K562 (cell line): Measurements from ENCODE around the gene ELAC2.

Source experiments
- CEBPB ChIP-seq: fragments of 450-650 bp; IDR thresholded peaks from 2 replicates; pipeline ENCODE4 v1.6.1; 2016; ENCODE audit warnings: missing genetic modification characterization, missing compliant biosample characterization
- EZH2 ChIP-seq: IDR thresholded peaks from 2 replicates; pipeline ENCODE4 v1.6.1; 2012; ENCODE audit warnings: low read depth, mild to moderate bottlenecking, inconsistent platforms, low read length, borderline replicate concordance
- FOXM1 ChIP-seq, 2 experiments: fragments of 450-650 bp in 1 of 2; sonication (generic) in 1 of 2; formaldehyde crosslinking in 1 of 2; IDR thresholded peaks; 2 replicates each; pipeline versions ENCODE4 v1.6.1 to v1.9.0; 2017 to 2022; ENCODE audit warnings: low read depth in 2 of 2, mild to moderate bottlenecking in 2 of 2, missing genetic modification reagents in 1 of 2, moderate library complexity in 1 of 2
- JUN ChIP-seq, 2 experiments: sonication (generic) in 1 of 2; formaldehyde crosslinking in 1 of 2; IDR thresholded peaks; 2 replicates each; pipeline versions ENCODE4 v1.6.1 to v1.8.0; 2012 to 2022; ENCODE audit warnings: borderline replicate concordance in 2 of 2, mild to moderate bottlenecking in 2 of 2, improper control_type of control experiment in 1 of 2, low read depth in 1 of 2, low read length in 1 of 2, missing genetic modification reagents in 1 of 2
- JUND ChIP-seq, 2 experiments: IDR thresholded peaks; 2 replicates in 1 of 2; 3 replicates in 1 of 2; pipeline ENCODE4 v1.6.1; 2011; ENCODE audit warnings: borderline replicate concordance in 2 of 2, low read depth in 2 of 2, low read length in 2 of 2, improper control_type of control experiment in 1 of 2, missing biosample characterization in 1 of 2, missing genetic modification characterization in 1 of 2, missing genetic modification reagents in 1 of 2
- POLR2A ChIP-seq: fragments of 450-650 bp; conservative IDR thresholded peaks from 2 replicates; pipeline ENCODE4 v1.6.1; 2016
- TOE1 ChIP-seq, 2 experiments: fragments of 450-650 bp in 1 of 2; sonication (generic) in 1 of 2; formaldehyde crosslinking in 1 of 2; IDR thresholded peaks; 2 replicates each; pipeline versions ENCODE4 v1.7.1 to v1.8.0; 2016 to 2022; ENCODE audit warnings: borderline replicate concordance in 2 of 2, mild to moderate bottlenecking in 2 of 2, antibody characterized with exemption in 1 of 2, inconsistent platforms in 1 of 2, low read depth in 1 of 2, missing genetic modification reagents in 1 of 2, moderate library complexity in 1 of 2
- ZFP36 ChIP-seq: fragments of 150-350 bp; IDR thresholded peaks from 2 replicates; pipeline ENCODE4 v1.6.1; 2018; ENCODE audit warnings: low read length, low read depth; ENCODE audit not compliant: partially characterized antibody
- TF ChIP-seq, protein P1 (sequence below): fragments of 250-450 bp; sonication (Bioruptor Pico); IDR thresholded peaks from 2 replicates; pipeline ENCODE4 v1.6.1; 2021; ENCODE audit warnings: mild to moderate bottlenecking

GRCh38 chr17:12964840-12965239 is 53.0 kb downstream of the ELAC2 start:
- TF ChIP-seq TOE1 (IDR thresholded peaks at IDR 0.05; ENCODE audit: borderline replicate concordance) (no peak), TOE1 (CRISPR knock-in tag; IDR thresholded peaks at IDR 0.05; ENCODE audit: borderline replicate concordance, low read depth) (no peak), FOXM1 (IDR thresholded peaks at IDR 0.05; ENCODE audit: low read depth) (no peak), FOXM1 (CRISPR knock-in tag; IDR thresholded peaks at IDR 0.05; ENCODE audit: low read depth) (no peak), JUND (IDR thresholded peaks at IDR 0.05; ENCODE audit: borderline replicate concordance, low read depth, low read length) (no peak), JUND (tag; IDR thresholded peaks at IDR 0.05; ENCODE audit: borderline replicate concordance, low read depth, low read length) (no peak), CEBPB (tag) (no peak), ZFP36 (no peak), EZH2 (no peak), JUN (IDR thresholded peaks at IDR 0.05; ENCODE audit: borderline replicate concordance, low read depth, low read length) (no peak), JUN (CRISPR knock-in tag; IDR thresholded peaks at IDR 0.05; ENCODE audit: borderline replicate concordance) (no peak), POLR2A (no peak)
- TF ChIP-seq, protein P1, sequence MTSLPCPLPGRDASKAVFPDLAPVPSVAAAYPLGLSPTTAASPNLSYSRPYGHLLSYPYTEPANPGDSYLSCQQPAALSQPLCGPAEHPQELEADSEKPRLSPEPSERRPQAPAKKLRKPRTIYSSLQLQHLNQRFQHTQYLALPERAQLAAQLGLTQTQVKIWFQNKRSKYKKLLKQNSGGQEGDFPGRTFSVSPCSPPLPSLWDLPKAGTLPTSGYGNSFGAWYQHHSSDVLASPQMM, result no peak
